Vagina (tissue), 2 donors: ENCODE measurements around the gene KLHDC8A. TPM values are rescaled to one million over a fixed set of nuclear protein-coding genes. Genes with fewer than 3 reads are reported as not detected.
A peak's percentile ranks its signal among the peaks of the same experiment; 100 is the strongest.

Experiments used
- DNase-seq, 2 donors: peaks; one replicate each; pipeline ENCODE4 v3.0.0-alpha.2; 2017; ENCODE audit errors: extremely low spot score in 2 of 2
- H3K27ac ChIP-seq: fragments of 200-600 bp; sonication (generic); one replicate; pipeline ENCODE4 v1.5.1; 2019
- H3K27me3 ChIP-seq: fragments of 200-600 bp; sonication (generic); one replicate; pipeline ENCODE4 v1.5.1; 2019
- H3K36me3 ChIP-seq, 2 donors: fragments of 200-600 bp; sonication (generic); one replicate each; pipeline ENCODE4 v1.5.1; 2017 to 2019
- H3K4me1 ChIP-seq: fragments of 200-600 bp; sonication (generic); one replicate; pipeline ENCODE4 v1.5.1; 2019
- H3K4me3 ChIP-seq, 2 donors: fragments of 200-600 bp; sonication (generic); 1 replicate in 1 of 2; 2 replicates in 1 of 2; pipeline ENCODE4 v1.5.1; 2016 to 2019
- H3K9me3 ChIP-seq: fragments of 200-600 bp; sonication (generic); one replicate; pipeline ENCODE4 v1.5.1; 2019
- CTCF ChIP-seq, 3 experiments: fragments of 450-650 bp in 2 of 3; fragments of 200-600 bp in 1 of 3; sonication (generic) in 1 of 3; IDR thresholded peaks; one replicate each; pipeline ENCODE4 v1.5.1; 2017 to 2019; ENCODE audit warnings: antibody characterized with exemption in 3 of 3, mild to moderate bottlenecking in 2 of 3, moderate library complexity in 2 of 3
- POLR2A ChIP-seq, 2 donors: fragments of 450-650 bp; IDR thresholded peaks; one replicate each; pipeline ENCODE4 v1.6.1; 2017; ENCODE audit warnings: antibody characterized with exemption in 2 of 2, mild to moderate bottlenecking in 2 of 2, moderate library complexity in 2 of 2
- POLR2AphosphoS5 ChIP-seq, 2 donors: sonication (generic); formaldehyde crosslinking; IDR thresholded peaks; one replicate each; pipeline ENCODE4 v1.9.0; 2017; ENCODE audit warnings: antibody characterized with exemption in 2 of 2, mild to moderate bottlenecking in 2 of 2, low read depth in 1 of 2; ENCODE audit not compliant: insufficient read depth in 1 of 2
- intact Hi-C: fragments of 100-400 bp; cut with DNase I; formaldehyde crosslinking; loops from one replicate; pipeline ENCODE4 v1.15.1; 2023
- small RNA-seq: library from RNA; depleted of rRNA; stranded (forward); fragments of <200 nt; gene quantifications from one replicate; pipeline ENCODE3, GENCODE V24; 2016
- total RNA-seq: library from RNA; depleted of rRNA; stranded (reverse); fragments of >200 nt; gene quantifications from one replicate; pipeline ENCODE4 v1.2.3, GENCODE V29; 2016

The KLHDC8A gene
- total RNA-seq, 1 donor from 2014 or later = not detected

GRCh38 chr1:205286335-205286950 lies 70.3 kb downstream of the KLHDC8A start:
- H3K27me3 ChIP-seq = no peaks in the 10 kb centered on the region
- no peak overlapping the region for H3K4me3 ChIP-seq
- H3K27ac ChIP-seq = peak overlapping the region; percentile 52
- DNase-seq = no peak
- no peaks in the 10 kb centered on the region for H3K9me3 ChIP-seq
- intact Hi-C loops = no loop called here
- TF ChIP-seq POLR2A (IDR thresholded peaks at IDR 0.05) (no peak), CTCF (IDR thresholded peaks at IDR 0.05) (no peak), POLR2AphosphoS5 (IDR thresholded peaks at IDR 0.05; ENCODE audit: insufficient read depth in 1 of 2, low read depth in 1 of 2) (no peak)
- H3K36me3 ChIP-seq = no peaks in the 10 kb centered on the region
- H3K4me1 ChIP-seq = peaks cover 52% of the 10 kb centered on the region

Small RNA genes within 50 kb of the gene (small RNA-seq; reads per million reads assigned to genes)
- gene SNRPGP10 = not detected

Other genes starting within 250 kb of the KLHDC8A start
- gene RBBP5, start 234.9 kb downstream of the KLHDC8A start, total RNA-seq = 11.3 TPM
- 12.0 TPM for gene DSTYK, start 145.2 kb downstream of the KLHDC8A start, total RNA-seq
- gene TMCC2, start 129.0 kb downstream of the KLHDC8A start, total RNA-seq = 4.9 TPM
- 49.6 TPM for gene NUAK2, start 35.2 kb downstream of the KLHDC8A start, total RNA-seq
- not detected for gene LEMD1, start 65.1 kb upstream of the KLHDC8A start, total RNA-seq
- gene BLACAT1, start 99.1 kb upstream of the KLHDC8A start, total RNA-seq = 0.98 TPM
- gene CDK18, start 147.7 kb upstream of the KLHDC8A start, total RNA-seq = 27.0 TPM